Dedifferentiated amniotic fluid mesenchymal stem cell (primary cell): Measurements from ENCODE around the gene TOM1L2.

Experiments
- DNase-seq: peaks from one replicate; pipeline ENCODE4 v3.0.0-alpha.2; 2016; ENCODE audit errors: extremely low spot score

The TOM1L2 gene

DNA sequence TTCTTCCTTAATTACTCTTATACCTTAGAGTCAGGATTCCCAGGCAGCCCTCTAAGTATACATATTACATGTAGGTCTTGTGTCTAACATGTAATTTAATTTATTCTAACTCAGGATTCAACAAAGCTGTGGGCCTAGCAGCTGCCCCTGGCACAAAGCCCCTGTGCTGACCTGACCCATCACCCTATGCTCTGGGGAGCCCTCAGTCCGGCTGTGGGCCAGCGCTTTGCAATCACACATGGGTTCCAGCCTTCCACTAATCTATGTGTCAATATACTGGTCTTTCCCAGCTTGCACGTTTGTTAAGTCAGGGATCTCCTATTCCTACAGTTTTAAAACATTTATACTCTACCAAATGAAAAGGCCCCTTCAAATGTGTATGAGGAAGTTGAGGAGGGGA lies 72.7 kb downstream of the TOM1L2 start:
- DNase-seq: no peak

DNA sequence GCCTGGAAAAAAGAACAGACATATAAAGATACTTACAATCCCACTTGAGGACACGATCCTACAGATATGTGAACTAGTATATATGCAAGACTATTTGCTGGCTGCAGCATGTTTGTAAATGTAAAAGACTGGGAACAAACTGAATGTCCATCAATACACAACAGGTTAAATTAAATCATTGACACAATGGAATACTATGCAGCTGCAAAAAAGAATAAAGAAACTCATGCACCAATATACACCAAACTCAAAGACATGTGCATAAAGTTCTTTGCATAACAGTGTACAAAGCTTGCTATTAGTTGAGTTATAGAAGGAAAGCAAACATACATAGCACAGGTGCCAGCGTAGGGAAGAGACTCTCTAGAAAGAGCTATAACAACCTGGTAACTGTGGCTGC lies 73.5 kb downstream of the TOM1L2 start:
- no peak for DNase-seq

DNA sequence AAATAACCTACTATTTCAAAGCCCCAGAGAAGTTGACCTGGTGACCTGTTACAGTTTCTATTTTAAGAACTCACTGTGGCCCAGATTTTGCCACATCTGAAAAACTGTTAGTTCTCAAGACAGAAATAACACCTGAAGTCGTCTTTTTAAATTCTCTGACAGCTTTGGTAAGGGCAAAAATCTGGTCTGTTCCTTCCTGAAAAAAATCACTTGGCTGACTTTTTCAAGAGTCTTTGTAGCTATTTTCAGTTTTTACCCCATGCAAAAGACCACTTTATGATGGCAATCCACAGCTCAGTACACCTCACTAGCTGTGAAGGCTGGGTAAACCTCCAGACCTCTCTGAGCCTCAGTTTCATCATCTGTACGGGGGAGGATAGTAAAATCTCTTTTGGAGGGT lies 74.8 kb downstream of the TOM1L2 start:
- DNase-seq: no peak

DNA sequence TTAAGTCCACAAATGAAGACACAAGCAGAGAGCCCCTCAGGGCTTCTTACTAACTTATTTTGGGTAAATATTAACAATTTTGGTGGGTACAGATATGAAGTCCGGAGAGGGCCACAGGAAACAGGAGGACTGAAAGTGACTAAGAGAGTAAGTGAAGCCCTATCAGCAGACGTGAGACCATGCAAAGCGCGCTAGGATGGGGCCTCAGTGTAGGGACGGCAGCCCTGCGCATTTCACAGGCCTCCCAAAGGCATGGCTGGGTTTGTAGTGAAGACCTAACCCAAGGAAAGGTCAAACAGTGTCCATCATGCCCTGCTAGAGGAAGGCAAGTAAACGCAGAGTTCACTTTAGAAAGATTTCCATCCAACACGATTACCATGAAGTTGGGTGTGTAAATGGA lies 75.5 kb downstream of the TOM1L2 start:
- no peak for DNase-seq

DNA sequence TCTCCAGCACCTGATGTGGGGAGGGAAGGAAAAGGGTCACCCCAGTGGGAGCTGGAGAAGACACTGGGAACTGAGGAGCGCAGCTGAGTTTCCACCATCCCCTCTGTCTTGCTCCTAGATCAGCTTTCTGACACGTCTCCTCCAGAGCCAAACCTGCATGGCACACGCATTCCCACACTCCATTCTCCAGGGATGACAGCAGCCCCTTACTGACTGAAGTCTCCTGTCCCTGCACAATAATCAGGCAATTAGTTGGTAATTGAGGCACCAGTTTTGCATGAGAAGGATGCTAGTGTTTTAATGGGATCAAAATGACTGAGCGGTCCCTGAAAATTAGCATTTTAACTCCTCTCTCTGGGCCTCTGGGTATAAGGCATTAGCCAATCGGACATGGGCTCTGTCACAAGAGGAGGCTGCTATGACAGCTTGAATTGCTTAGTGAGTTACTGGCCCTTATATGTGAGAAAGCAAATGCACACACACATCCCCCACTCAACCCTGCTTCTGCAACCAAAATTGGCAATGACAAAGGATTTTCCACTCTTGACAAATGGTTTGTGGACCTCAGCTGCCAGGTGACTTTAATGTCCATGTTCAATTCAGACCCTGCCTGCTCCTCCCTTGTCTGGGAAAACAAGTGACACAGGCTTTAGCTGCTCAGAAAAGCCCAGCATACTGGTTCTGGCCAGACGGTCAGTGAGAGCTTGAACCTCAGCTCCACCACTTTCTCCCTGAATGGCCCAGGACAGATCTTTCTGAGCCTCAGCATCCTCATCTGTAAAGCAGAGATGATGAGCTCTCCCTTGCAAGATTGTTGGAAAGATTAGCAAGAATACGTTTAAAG lies 78.2 kb downstream of the TOM1L2 start:
- DNase-seq: no peak

DNA sequence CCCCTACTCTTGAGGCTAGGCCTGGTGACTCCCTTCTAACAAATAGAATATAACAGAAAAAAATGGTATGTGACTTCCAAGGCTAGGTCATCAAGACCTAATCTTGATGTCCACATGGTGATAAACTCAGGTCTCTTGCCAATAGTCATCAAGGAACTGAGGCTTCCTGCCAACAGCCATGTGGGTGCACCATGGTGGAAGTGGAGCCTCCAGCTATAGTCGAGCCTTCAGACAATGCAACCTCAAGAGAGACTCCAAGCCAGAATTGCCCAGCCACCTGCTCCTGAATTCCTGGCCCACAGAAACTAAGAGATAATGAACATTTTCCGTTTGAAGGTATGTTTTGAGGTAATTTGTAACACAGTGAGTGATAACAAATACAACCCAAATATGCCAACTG lies 79.5 kb downstream of the TOM1L2 start:
- DNase-seq: no peak

DNA sequence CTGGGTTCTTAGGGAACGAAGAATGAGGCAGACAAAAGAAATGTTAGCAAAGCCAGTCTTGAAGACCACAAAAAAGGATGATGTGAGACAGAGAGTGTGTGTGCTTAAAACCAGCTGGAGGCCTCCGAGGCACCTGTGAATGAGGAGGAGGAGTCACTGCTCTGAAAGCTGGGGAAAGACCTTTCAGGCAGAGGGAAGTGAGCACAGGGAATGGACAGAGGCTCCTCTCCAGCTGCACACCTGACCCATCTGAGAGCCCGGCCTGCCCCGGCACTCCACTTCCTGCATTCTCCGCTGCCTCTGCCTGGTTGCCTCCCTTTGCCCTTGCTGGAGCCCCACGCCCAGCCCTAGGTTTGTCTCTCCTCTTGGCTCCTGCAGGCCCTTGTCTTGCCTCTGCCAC lies 80.2 kb downstream of the TOM1L2 start:
- no peak for DNase-seq

DNA sequence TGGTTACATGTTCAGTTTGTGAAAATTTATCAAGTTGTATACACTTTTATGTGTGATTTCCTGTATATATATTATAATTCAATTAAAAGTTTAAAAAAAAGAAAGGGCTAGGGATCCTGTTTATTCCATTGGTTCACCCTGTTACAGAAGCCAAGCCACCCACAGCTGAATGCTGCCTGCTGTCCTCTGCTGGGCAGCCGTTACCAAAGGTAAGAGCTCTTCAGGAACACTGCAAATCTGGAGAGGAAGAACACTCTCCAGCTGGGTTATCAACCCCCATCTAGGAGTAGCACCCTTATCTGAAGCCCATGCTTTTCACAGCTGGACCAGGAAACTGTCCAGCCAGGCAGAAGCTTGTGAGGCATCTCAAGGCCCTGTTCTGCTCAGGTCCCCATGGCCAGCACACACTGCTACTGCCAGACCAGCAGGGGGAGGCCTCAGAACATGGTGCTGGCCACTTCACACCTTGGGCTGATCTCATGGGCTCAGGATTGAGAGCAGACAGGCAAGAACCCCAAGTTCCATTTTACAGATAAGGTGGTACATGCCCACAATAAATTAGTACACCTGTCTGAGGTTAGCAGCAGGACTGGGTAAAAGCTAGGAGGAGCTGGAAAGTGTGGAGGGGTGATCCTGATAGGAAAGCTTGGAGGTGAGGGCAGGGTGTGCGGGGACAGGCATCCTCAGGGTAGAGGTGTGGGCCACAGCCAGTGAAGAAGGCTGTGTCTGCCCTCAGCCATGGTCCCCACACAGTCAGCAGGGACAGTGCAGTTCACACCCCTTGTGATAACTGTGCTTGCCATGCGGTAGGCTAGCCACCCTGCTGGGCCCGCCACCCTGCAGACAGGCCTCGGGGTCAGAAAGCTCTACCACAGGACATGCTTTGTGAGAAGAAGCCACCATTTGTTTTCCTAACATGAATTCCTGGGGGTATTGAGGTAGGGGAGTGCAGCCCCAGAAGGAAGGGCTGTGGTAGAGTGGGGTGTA lies 81.1 kb downstream of the TOM1L2 start:
- DNase-seq: no peak

DNA sequence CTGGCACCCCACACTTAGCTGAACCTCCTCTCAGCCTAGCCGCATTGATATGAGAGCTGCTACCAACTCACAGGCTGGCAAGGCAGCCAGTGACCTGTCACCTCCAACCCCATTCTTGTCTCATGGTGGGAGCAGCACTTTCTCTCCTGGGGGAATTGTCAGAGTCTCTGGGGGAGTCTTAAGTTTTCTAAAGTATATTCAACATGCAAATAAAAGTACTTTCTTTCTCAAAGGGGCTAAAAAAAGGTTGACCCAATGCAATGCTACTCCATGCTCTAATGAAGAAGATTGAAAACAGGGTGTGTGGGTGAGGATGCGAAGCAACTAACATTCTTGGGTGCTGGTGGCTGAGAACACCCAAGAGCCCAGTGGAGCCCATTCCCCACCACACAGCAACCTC lies 82.3 kb downstream of the TOM1L2 start:
- no peak for DNase-seq

DNA sequence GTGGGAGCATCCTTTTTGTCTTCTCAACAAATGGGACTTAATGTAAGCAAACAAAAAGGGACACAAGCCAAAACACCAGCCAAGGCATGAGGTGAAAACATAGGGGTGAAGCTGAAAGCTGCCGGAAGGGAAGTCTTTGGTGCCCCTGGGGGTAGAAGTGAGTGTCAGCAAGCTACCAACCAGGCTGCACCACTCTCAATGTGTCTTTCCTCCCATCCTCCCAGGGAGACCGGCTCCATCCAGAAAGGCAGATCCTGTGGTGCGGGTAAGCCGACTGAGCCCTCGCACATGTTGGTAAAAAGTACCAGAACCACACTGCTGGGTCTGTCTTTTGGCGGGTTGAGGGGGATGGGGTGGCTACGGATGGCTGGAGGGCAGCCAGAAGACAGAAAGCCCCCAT lies 83.4 kb downstream of the TOM1L2 start:
- no peak for DNase-seq

DNA sequence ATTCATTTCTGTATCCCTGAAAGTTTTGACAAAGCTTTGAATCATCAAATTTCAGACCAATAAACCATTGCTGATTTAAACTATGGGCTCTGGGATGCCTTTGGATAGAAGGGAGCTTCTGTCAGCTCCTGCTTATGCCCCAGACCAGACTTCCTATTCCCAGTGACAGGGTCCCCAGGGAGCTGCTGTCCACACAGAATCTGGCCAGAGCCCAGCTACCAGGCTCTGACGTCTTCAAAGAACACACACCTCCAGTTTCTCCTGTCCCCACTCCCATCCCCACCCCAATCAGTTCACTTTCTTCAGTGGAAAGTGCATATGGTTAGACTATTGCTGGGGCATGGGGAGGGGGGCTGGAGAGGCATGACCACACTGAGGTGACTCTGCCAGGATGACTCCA lies 83.8 kb downstream of the TOM1L2 start:
- no peak for DNase-seq

DNA sequence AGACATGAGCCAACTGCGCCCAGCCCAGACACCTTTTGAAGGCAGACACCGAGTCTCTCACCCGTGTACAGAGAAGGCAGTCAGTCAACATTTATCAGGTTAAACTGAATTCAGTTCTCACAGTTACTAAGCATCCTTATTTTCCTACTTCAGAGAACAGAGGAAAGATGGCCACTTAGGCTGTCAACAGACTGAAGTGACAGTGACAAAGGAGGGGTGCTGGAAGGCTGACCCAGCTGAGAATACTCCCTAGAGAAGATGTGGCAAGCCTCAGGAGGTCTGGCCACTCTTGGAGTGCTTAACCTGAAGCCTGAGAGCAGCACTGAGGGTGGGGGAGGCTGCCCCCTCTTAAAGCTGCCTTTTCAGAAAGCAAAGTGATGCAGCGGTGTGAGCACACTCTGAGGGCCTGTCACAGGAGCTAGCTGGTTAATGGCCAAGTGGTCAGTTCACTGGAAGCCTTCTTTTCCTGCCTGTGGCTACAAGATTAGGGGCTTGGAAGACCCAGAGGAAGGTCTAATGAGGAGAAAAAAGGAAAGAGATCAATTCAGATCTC lies 84.4 kb downstream of the TOM1L2 start:
- no peak for DNase-seq

DNA sequence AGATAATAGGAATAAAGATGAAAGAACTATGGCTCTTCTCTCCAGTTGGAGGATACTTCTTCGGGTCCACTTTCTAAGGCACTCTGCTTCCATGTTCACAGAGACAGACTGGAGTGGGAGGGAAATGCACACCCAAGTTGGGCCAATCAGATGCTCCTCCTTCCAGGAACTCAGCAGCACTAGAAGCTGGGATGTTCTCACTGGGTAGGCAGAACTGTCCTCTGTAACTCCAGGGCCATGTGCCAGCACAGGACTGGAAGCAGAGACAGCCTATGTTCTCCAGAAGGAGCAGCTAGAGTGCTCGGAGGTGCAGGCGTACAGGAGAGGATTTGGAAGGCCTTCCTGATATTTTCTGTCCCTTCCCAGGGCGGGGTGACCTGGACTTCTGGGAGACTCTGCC lies 85.5 kb downstream of the TOM1L2 start:
- no peak for DNase-seq

DNA sequence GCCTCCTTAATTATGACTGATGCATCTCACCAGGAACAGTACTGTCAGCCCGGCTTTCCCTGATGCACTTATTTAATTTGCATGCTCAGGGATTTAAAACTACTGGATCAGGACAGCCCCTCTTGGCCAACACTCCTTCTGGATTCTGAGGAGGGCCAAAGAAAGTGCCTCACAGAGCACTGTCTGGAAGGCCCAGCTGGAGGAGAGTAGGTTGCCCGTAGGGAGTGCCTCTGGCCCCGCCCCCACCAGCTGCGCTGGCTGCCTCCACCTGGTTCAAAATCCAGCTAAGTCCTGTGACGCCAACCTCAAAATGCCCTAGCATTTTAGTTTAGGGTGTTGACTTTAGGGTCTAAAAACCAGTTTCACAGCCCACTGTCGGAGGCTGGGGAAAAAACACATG lies 86.0 kb downstream of the TOM1L2 start:
- no peak for DNase-seq

DNA sequence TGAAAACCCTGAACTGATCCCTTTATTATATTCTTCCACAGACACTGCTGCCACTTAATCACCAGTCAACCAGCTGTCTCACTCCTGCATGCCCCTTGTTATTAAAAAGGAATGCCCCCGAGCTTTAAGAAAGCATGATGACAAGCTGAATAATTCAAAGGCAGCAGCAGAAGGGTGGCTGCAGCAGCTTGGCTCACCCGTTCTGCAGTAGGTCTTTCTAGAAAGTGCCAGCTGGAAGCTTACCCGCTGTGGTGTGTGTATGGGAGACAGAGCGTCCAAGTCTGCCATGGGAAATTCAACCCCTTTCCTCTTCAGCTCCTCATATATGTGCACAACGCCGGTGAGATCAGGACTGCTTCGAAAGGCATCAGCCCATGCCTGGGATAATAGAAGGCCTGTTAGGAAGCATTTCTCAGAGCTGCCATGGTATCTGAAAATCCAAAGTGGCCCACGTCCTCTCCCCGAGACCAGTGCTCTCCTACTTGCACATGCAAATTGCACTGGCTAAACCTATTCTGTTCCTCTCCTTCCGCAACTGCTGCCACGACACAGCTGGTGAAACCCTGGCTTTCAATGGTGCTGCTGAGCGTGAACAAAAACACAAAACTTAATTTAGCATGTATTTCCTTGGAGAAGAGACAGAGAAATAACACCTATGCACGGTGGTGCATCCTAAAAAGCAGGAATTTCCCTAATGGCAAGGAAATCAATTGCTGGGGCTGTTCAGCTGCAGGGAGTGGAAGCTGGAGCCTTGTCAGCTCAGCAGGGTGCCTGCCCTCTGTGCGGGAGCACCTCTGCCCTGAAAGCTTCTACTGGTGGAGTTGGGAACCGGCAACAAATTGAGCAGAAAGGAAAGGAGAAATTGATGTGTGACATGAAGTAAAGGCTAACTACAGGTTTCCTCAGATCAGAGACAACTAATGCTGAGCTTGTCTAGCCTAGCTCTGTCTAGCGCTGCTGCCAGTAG lies 87.5 kb downstream of the TOM1L2 start:
- no peak for DNase-seq

DNA sequence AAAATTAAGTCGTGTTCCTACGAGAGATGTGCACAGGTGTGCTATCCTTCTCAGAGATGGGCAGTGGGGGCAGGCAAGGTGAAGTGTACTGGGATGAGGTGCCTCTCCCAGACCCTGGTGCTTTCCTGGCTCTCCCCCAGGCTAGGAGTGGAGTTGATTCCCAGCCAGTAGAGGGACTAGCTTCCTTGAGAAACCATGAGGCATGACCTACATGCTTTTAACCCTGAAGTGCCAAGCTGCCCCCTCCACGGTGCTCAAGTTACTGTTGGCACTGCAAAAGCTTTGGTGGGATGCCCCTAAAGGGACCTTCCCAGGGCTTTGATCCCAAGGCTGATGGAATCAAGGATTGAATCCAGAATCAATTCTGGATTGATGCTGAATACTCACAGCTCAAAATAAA lies 88.4 kb downstream of the TOM1L2 start:
- DNase-seq: no peak

DNA sequence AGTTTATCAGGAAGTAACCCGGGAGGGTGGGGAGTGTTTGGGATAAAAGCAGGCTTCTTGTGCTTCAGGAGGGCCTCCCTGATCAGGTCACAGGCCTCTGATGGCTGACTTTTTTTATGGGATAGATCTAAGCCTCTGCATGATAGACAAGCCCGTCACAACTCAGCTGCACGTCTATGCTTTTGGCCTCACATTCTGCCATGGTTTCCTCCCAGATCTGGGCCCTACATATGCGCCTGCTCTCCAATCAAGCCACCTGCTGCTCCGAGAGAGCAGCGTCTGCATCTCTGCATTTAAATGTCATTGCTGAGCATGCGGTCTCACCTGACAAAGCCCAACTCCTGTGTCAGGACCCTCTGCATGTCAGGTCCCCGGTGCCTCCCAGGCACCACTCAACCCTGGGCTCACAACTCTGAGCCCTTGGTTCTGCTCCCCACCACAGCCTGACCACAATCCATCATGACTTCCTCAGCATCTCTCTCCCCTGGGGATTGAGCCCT lies 90.1 kb downstream of the TOM1L2 start:
- no peak for DNase-seq

DNA sequence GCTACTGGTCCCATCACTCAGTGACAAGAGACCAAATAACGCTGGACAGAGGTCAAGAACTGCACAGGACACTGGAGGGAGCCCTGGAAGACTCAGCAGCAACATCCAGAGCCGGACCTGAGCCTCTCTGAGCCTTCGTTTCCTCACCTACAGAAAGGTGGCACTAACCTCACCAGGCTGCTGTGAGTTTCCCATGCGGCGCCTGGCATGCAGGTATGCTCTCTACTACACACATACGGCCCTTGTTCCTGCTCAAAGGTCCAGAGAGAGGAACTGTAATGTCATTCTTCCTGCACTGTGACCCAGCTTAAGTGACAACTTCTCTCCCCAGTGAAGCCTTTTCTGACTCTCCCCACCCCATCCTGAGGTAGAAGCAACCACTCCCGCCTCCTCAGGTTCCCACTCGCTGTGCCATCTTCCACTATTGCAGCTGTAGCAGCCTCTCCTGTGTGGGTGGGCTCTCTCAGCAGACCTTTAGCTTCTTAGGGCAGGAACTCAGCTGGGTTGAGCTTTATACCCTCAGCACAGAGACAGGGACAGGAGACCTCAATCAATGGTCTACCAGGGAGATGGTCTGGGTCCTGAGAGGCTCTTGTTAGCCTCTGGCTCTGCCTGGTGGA lies 91.5 kb downstream of the TOM1L2 start:
- no peak for DNase-seq

DNA sequence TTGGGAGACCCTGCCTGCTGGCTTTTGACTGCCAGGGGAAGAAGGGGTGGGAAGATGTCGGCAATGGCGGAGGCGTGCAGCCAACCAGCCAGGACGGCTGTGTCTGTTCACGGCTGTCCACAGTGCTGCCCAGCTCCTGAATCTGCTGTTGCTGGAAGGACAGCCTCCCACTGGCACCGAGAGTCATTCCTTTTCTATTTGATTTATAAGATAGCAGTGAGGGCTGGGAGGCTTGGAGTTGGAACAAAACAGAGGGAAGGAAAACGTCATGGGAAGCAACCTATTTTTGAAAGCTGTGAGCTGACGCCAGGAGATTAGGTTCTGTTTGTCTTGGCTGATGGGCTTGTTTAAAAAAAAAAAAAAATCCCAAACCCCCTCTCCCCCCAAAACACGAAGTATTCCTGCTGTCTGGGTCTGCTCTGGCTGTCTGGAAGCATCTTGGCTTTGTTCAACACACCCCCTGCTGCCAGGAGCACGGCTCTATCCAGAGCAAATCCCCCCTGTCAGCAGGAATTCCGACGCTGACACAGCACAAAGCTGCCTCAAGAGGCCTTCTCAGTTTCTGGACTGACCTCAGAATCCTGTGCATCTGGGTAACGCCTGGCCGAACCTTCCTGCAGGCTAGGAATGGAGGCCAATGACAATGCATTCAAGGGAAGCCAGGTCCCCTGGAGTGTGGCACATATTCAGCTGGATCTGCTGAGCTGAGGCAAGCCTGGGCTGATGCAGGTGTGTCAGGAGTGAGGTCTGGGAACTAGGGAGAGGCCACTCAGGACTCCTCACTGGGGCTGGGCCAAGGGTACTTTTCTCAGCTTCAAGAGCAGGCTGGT lies 94.5 kb downstream of the TOM1L2 start:
- peak; percentile 83 for DNase-seq
